AG20443 (cell line): ENCODE results near the gene ZNF487.
A peak's percentile ranks its signal among the peaks of the same experiment; 100 is the strongest.
"Not testable (repeated sequence)": the region's sequence is repeated elsewhere in the genome, so short reads cannot be mapped to it uniquely, and the experiment has no call there.

Experiments used
- DNase-seq: peaks from one replicate; pipeline ENCODE4 v3.0.0; 2012; ENCODE audit warnings: low spot score, mixed read lengths

Gene ZNF487

GRCh38 chr10:43436291-43437140 is at the start of gene ZNF487:
Gene ZNF487, plus strand, starts transcription at chr10:43437111. Its CDS starts 38,703 bp downstream, at chr10:43475814.
- peak; percentile 95 for DNase-seq

- no peak for DNase-seq
These were observed 49.3 kb upstream of the ZNF487 start for GRCh38 chr10:43387678-43388032.

GRCh38 chr10:43389867-43390266 is 47.0 kb upstream of the ZNF487 start:
- DNase-seq: no peak

- no peak for DNase-seq
These were observed 46.6 kb upstream of the ZNF487 start for GRCh38 chr10:43390333-43390732.

GRCh38 chr10:43390759-43391158 is 46.2 kb upstream of the ZNF487 start:
- no peak for DNase-seq

- DNase-seq: no peak
These were observed 45.4 kb upstream of the ZNF487 start for GRCh38 chr10:43391496-43391895.

GRCh38 chr10:43392748-43393147 is 44.2 kb upstream of the ZNF487 start:
- no peak for DNase-seq

GRCh38 chr10:43393186-43393585 is 43.7 kb upstream of the ZNF487 start:
- not testable (repeated sequence) for DNase-seq

GRCh38 chr10:43393606-43394360 is 43.1 kb upstream of the ZNF487 start:
- no peak for DNase-seq

- no peak for DNase-seq
These were observed 42.0 kb upstream of the ZNF487 start for GRCh38 chr10:43394868-43395267.

GRCh38 chr10:43395571-43396060 is 41.3 kb upstream of the ZNF487 start:
- DNase-seq: no peak

- DNase-seq: peak; percentile 91
These were observed 40.6 kb upstream of the ZNF487 start for GRCh38 chr10:43396061-43396927.

- DNase-seq: peak; percentile 87
These were observed 39.8 kb upstream of the ZNF487 start for GRCh38 chr10:43396928-43397624.

GRCh38 chr10:43398939-43399319 is 38.0 kb upstream of the ZNF487 start:
- DNase-seq: no peak

- no peak for DNase-seq
These were observed 37.3 kb upstream of the ZNF487 start for GRCh38 chr10:43399320-43400310.

GRCh38 chr10:43401627-43402026 is 35.3 kb upstream of the ZNF487 start:
- no peak for DNase-seq

- no peak for DNase-seq
These were observed 34.7 kb upstream of the ZNF487 start for GRCh38 chr10:43402176-43402575.

- DNase-seq: no peak
These were observed 33.9 kb upstream of the ZNF487 start for GRCh38 chr10:43402880-43403452.

GRCh38 chr10:43403911-43404703 is 32.8 kb upstream of the ZNF487 start:
- DNase-seq: no peak
